ENCODE results near the gene NCAN.

NCAN gene

GRCh38 chr19:19211499-19212420, at the start of gene NCAN:
Gene NCAN, plus strand, starts transcription at chr19:19211958. Its CDS starts 4,996 bp downstream, at chr19:19216954.
- no peak within 1 kb of the TSS for H3K4me3 ChIP-seq (ENCODE audit: low read depth, low read length)
- no peak for TF ChIP-seq CTCF (IDR thresholded peaks at IDR 0.05; ENCODE audit: low read depth, low read length)

GRCh38 chr19:19162495-19162894, 49.3 kb upstream of the NCAN start:
- no peak for TF ChIP-seq CTCF (IDR thresholded peaks at IDR 0.05; ENCODE audit: low read depth, low read length)
- no peak overlapping the region for H3K4me3 ChIP-seq (ENCODE audit: low read depth, low read length)

GRCh38 chr19:19165396-19165795, 46.4 kb upstream of the NCAN start:
- H3K4me3 ChIP-seq (ENCODE audit: low read depth, low read length): no peak overlapping the region
- TF ChIP-seq CTCF (IDR thresholded peaks at IDR 0.05; ENCODE audit: low read depth, low read length): no peak

GRCh38 chr19:19167612-19168011, 44.1 kb upstream of the NCAN start:
- H3K4me3 ChIP-seq (ENCODE audit: low read depth, low read length): no peak overlapping the region
- TF ChIP-seq CTCF (IDR thresholded peaks at IDR 0.05; ENCODE audit: low read depth, low read length): no peak

- no peak for TF ChIP-seq CTCF (IDR thresholded peaks at IDR 0.05; ENCODE audit: low read depth, low read length)
- H3K4me3 ChIP-seq (ENCODE audit: low read depth, low read length): no peak overlapping the region
Observed at GRCh38 chr19:19169236-19170052, 42.3 kb upstream of the NCAN start.

GRCh38 chr19:19170053-19170872, 41.5 kb upstream of the NCAN start, which contains the start of gene MEF2B:
Gene MEF2B, minus strand, starts transcription at chr19:19170263. Its CDS starts 19,528 bp downstream, at chr19:19150735.
- H3K4me3 ChIP-seq (ENCODE audit: low read depth, low read length): no peak within 1 kb of the TSS
- no peak for TF ChIP-seq CTCF (IDR thresholded peaks at IDR 0.05; ENCODE audit: low read depth, low read length)

Data from WI38 (cell line).